ENCODE data around the gene GATAD2B.

The GATAD2B gene

GRCh38 chr1:153888533-153888932 is 34.2 kb downstream of the GATAD2B start:
- TF ChIP-seq, protein P1, sequence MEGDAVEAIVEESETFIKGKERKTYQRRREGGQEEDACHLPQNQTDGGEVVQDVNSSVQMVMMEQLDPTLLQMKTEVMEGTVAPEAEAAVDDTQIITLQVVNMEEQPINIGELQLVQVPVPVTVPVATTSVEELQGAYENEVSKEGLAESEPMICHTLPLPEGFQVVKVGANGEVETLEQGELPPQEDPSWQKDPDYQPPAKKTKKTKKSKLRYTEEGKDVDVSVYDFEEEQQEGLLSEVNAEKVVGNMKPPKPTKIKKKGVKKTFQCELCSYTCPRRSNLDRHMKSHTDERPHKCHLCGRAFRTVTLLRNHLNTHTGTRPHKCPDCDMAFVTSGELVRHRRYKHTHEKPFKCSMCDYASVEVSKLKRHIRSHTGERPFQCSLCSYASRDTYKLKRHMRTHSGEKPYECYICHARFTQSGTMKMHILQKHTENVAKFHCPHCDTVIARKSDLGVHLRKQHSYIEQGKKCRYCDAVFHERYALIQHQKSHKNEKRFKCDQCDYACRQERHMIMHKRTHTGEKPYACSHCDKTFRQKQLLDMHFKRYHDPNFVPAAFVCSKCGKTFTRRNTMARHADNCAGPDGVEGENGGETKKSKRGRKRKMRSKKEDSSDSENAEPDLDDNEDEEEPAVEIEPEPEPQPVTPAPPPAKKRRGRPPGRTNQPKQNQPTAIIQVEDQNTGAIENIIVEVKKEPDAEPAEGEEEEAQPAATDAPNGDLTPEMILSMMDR (IDR thresholded peaks at IDR 0.05; ENCODE audit: borderline replicate concordance, control extremely low read depth, extremely low read depth, insufficient read depth, missing control alignments) = no peak
- DNase-seq (ENCODE audit: low spot score) = peak; percentile 54
- in situ Hi-C loops (cut with MboI; ENCODE audit: low sequenced_read_pairs, unreplicated experiment) = no loop called here

GRCh38 chr1:153886127-153886526 is 36.6 kb downstream of the GATAD2B start:
- no peak for DNase-seq (ENCODE audit: low spot score)
- in situ Hi-C loops (cut with MboI; ENCODE audit: low sequenced_read_pairs, unreplicated experiment) = no loop called here
- TF ChIP-seq, protein P1 (IDR thresholded peaks at IDR 0.05; ENCODE audit: borderline replicate concordance, control extremely low read depth, extremely low read depth, insufficient read depth, missing control alignments) = no peak

DNA sequence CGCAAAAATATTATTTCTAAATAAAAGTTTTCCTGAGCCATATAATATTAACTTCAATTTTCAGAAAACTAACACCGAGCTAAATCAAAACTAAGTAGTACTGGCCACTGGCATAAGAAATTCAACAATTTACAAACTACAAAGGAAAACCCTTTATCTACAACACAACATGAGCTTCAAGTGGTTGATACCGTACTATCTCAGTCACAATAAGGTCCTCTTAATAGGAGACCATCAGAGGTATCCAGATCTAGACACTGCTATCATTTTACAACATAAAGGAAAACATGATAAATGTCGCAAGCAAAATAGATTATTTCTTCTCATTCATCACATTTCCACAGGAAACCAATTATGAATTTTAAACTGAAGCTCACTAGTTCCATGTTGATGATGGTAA is 39.5 kb downstream of the GATAD2B start:
- TF ChIP-seq, protein P1 (IDR thresholded peaks at IDR 0.05; ENCODE audit: borderline replicate concordance, control extremely low read depth, extremely low read depth, insufficient read depth, missing control alignments) = no peak
- in situ Hi-C loops (cut with MboI; ENCODE audit: low sequenced_read_pairs, unreplicated experiment) = no loop called here
- DNase-seq (ENCODE audit: low spot score) = no peak

GRCh38 chr1:153882296-153882912 is 40.4 kb downstream of the GATAD2B start:
- in situ Hi-C loops (cut with MboI; ENCODE audit: low sequenced_read_pairs, unreplicated experiment) = no loop called here
- TF ChIP-seq, protein P1 (IDR thresholded peaks at IDR 0.05; ENCODE audit: borderline replicate concordance, control extremely low read depth, extremely low read depth, insufficient read depth, missing control alignments) = no peak
- no peak for DNase-seq (ENCODE audit: low spot score)

GRCh38 chr1:153881751-153882150 is 41.0 kb downstream of the GATAD2B start:
- in situ Hi-C loops (cut with MboI; ENCODE audit: low sequenced_read_pairs, unreplicated experiment) = no loop called here
- no peak for DNase-seq (ENCODE audit: low spot score)
- TF ChIP-seq, protein P1 (IDR thresholded peaks at IDR 0.05; ENCODE audit: borderline replicate concordance, control extremely low read depth, extremely low read depth, insufficient read depth, missing control alignments) = no peak

- TF ChIP-seq, protein P1 (IDR thresholded peaks at IDR 0.05; ENCODE audit: borderline replicate concordance, control extremely low read depth, extremely low read depth, insufficient read depth, missing control alignments) = no peak
- DNase-seq (ENCODE audit: low spot score) = no peak
- in situ Hi-C loops (cut with MboI; ENCODE audit: low sequenced_read_pairs, unreplicated experiment) = no loop called here
These were observed 41.8 kb downstream of the GATAD2B start for GRCh38 chr1:153880962-153881361.

Measured in GM13976 (cell line).